ENCODE measurements around the gene ITGA7.

- no peak for TF ChIP-seq SUZ12 (IDR thresholded peaks at IDR 0.05; ENCODE audit: low read length)
- TF ChIP-seq, protein P1, sequence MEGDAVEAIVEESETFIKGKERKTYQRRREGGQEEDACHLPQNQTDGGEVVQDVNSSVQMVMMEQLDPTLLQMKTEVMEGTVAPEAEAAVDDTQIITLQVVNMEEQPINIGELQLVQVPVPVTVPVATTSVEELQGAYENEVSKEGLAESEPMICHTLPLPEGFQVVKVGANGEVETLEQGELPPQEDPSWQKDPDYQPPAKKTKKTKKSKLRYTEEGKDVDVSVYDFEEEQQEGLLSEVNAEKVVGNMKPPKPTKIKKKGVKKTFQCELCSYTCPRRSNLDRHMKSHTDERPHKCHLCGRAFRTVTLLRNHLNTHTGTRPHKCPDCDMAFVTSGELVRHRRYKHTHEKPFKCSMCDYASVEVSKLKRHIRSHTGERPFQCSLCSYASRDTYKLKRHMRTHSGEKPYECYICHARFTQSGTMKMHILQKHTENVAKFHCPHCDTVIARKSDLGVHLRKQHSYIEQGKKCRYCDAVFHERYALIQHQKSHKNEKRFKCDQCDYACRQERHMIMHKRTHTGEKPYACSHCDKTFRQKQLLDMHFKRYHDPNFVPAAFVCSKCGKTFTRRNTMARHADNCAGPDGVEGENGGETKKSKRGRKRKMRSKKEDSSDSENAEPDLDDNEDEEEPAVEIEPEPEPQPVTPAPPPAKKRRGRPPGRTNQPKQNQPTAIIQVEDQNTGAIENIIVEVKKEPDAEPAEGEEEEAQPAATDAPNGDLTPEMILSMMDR (IDR thresholded peaks at IDR 0.05; ENCODE audit: control extremely low read depth in 1 of 3, insufficient read depth in 1 of 3, low read depth in 1 of 3, low read length in 3 of 3) = no peak
- TF ChIP-seq EP300 (IDR thresholded peaks at IDR 0.05; ENCODE audit: borderline replicate concordance in 1 of 2, low read depth in 2 of 2, low read length in 2 of 2) = no peak
- no peak for TF ChIP-seq TEAD4 (IDR thresholded peaks at IDR 0.05; ENCODE audit: low read depth, low read length)
- no peak for TF ChIP-seq POLR2AphosphoS5 (IDR thresholded peaks at IDR 0.05; ENCODE audit: low read depth, low read length)
- no peak for TF ChIP-seq POLR2A (IDR thresholded peaks at IDR 0.05; ENCODE audit: control extremely low read depth in 1 of 2, low read depth in 2 of 2, low read length in 2 of 2)
- TF ChIP-seq EZH2 (IDR thresholded peaks at IDR 0.05; ENCODE audit: low read depth, low read length, severe bottlenecking) = no peak
- TF ChIP-seq CEBPB (IDR thresholded peaks at IDR 0.05; ENCODE audit: low read depth, low read length) = no peak
- TF ChIP-seq RAD21 (IDR thresholded peaks at IDR 0.05 in 1 of 2, conservative IDR thresholded peaks at IDR 0.05 in 1 of 2; ENCODE audit: low read depth in 2 of 2, low read length in 2 of 2) = no peak
- no peak for TF ChIP-seq MAFK (IDR thresholded peaks at IDR 0.05; ENCODE audit: low read depth, low read length)
- TF ChIP-seq SIN3A (conservative IDR thresholded peaks at IDR 0.05 in 1 of 2, IDR thresholded peaks at IDR 0.05 in 1 of 2; ENCODE audit: low read depth in 1 of 2, low read length in 2 of 2) = no peak
- no peak for TF ChIP-seq CBX8 (IDR thresholded peaks at IDR 0.05; ENCODE audit: borderline replicate concordance, low read depth, low read length)
These were observed 7.6 kb upstream of the ITGA7 start for GRCh38 chr12:55715169-55715764.
